RWPE2 (cell line): ENCODE data around the gene POTEJ.
A peak's percentile ranks its signal among the peaks of the same experiment; 100 is the strongest.
"Not testable (repeated sequence)": the region's sequence is repeated elsewhere in the genome, so short reads cannot be mapped to it uniquely, and the experiment has no call there.

Experiments used
- ATAC-seq: fragments of 200-7000 bp; cut with Tn5 transposase; 3 replicates; pipeline ENCODE4 v1.9.1; 2021; ENCODE audit warnings: low read depth
- DNase-seq: peaks from one replicate; pipeline ENCODE4 v3.0.0-alpha.2; 2020; ENCODE audit warnings: low spot score
- H3K27ac ChIP-seq: fragments of 450-650 bp; 2 replicates; pipeline ENCODE4 v1.5.1; 2017; ENCODE audit warnings: mild to moderate bottlenecking; ENCODE audit not compliant: poor library complexity, severe bottlenecking
- H3K27me3 ChIP-seq: fragments of 250-450 bp; sonication (Bioruptor Pico); 2 replicates; pipeline ENCODE4 v1.5.1; 2021; ENCODE audit warnings: mild to moderate bottlenecking, moderate library complexity; ENCODE audit not compliant: insufficient read depth, poor library complexity, severe bottlenecking
- H3K36me3 ChIP-seq: fragments of 250-450 bp; sonication (Bioruptor Pico); 2 replicates; pipeline ENCODE4 v1.5.1; 2020; ENCODE audit warnings: low read depth, mild to moderate bottlenecking, moderate library complexity
- H3K4me1 ChIP-seq: fragments of 250-450 bp; sonication (Bioruptor Pico); 2 replicates; pipeline ENCODE4 v1.5.1; 2021; ENCODE audit warnings: mild to moderate bottlenecking, moderate library complexity; ENCODE audit not compliant: insufficient read depth, poor library complexity, severe bottlenecking
- H3K4me3 ChIP-seq: fragments of 250-450 bp; sonication (Bioruptor Pico); 2 replicates; pipeline ENCODE4 v1.5.1; 2021; ENCODE audit warnings: mild to moderate bottlenecking, moderate library complexity; ENCODE audit not compliant: severe bottlenecking
- H3K9me3 ChIP-seq: fragments of 250-450 bp; sonication (Bioruptor Pico); 2 replicates; pipeline ENCODE4 v1.5.1; 2021; ENCODE audit warnings: mild to moderate bottlenecking, moderate library complexity; ENCODE audit not compliant: severe bottlenecking
- TF ChIP-seq, protein P1 (sequence below): fragments of 450-650 bp; IDR thresholded peaks from one replicate; pipeline ENCODE4 v1.5.1; 2017; ENCODE audit warnings: mild to moderate bottlenecking, moderate library complexity; ENCODE audit not compliant: poor library complexity, severe bottlenecking

The POTEJ gene

GRCh38 chr2:130670026-130670745, 58.9 kb downstream of the POTEJ start:
- H3K9me3 ChIP-seq, result not testable (repeated sequence)

DNA sequence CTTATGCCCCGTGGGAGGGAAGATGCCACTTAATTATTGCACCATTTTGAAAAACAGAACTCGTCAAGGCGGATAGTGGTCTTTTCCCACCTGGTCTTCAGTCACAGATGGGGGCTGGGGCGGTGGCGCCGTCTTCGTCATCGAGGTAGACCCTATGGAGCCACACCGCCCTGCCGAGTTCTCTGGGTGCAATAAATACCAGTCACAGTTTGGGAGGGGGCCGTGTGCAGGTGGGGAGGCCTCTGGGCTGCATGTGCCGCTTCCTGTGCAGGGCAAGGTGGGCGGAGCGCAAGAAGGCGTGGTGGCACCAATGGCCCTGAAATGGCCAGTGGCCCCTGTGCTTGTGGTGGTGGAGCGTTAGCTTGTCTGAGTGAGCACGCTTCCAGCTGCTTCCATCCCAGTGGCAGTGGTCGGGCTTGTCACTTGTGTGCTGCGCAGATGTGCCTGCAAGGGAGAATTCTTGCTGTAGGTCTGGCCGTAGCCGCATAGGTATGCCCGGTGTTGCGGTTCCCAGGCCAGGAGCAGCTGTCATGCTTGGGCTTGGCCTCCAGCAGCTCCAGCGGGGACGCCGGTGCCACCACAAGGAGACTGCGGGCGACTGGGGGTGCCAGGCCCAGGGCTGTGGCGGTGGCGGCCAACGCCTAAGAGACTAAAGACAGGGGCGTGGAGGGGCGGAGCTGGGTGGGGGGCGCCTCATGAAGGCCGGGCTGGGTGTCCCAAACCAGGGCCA, 81.0 kb downstream of the POTEJ start:
- H3K4me3 ChIP-seq, H3K4me1 ChIP-seq, H3K27me3 ChIP-seq, H3K36me3 ChIP-seq, H3K27ac ChIP-seq, H3K9me3 ChIP-seq, DNase-seq: not testable (repeated sequence)
- ATAC-seq, result peak; percentile 10; the same call in 1 of the 3 replicates

More at GRCh38 chr2:130670026-130670745, 58.9 kb downstream of the POTEJ start:
- H3K27me3 ChIP-seq, DNase-seq, H3K36me3 ChIP-seq, ATAC-seq, H3K4me3 ChIP-seq, H3K4me1 ChIP-seq, H3K27ac ChIP-seq: not testable (repeated sequence)

GRCh38 chr2:130693474-130693873, 82.2 kb downstream of the POTEJ start:
- not testable (repeated sequence) for H3K9me3 ChIP-seq, H3K4me1 ChIP-seq, H3K27me3 ChIP-seq, H3K4me3 ChIP-seq, H3K36me3 ChIP-seq, H3K27ac ChIP-seq, DNase-seq
- ATAC-seq, result peak; percentile 68
- TF ChIP-seq, protein P1, sequence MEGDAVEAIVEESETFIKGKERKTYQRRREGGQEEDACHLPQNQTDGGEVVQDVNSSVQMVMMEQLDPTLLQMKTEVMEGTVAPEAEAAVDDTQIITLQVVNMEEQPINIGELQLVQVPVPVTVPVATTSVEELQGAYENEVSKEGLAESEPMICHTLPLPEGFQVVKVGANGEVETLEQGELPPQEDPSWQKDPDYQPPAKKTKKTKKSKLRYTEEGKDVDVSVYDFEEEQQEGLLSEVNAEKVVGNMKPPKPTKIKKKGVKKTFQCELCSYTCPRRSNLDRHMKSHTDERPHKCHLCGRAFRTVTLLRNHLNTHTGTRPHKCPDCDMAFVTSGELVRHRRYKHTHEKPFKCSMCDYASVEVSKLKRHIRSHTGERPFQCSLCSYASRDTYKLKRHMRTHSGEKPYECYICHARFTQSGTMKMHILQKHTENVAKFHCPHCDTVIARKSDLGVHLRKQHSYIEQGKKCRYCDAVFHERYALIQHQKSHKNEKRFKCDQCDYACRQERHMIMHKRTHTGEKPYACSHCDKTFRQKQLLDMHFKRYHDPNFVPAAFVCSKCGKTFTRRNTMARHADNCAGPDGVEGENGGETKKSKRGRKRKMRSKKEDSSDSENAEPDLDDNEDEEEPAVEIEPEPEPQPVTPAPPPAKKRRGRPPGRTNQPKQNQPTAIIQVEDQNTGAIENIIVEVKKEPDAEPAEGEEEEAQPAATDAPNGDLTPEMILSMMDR, result peak; percentile 45

DNA sequence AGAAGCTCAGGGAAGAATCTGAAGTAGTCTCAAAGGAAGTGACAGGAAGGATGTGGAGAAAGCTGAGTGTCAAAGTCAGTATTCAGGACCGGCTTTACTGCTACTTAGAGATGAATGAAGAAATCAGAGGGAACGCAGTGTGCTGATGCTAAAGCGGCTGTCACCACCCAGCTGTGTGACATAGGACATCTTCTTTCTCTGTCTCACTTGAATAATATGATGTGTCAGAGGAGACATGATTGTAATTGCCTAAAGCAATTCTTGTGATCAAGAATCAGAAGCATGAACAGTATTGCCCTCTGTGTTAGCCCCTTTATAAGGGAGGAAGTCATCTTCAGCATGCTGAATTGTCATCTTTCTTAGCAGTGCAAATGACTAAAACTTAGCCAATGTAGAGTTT, 92.0 kb downstream of the POTEJ start:
- DNase-seq, ATAC-seq, H3K9me3 ChIP-seq, H3K4me1 ChIP-seq, H3K4me3 ChIP-seq, H3K36me3 ChIP-seq, H3K27me3 ChIP-seq, H3K27ac ChIP-seq: not testable (repeated sequence)
